ENCODE measurements around the gene C19orf33. TPM values are rescaled to one million over a fixed set of nuclear protein-coding genes. Genes with fewer than 3 reads are reported as not detected.
"Not testable (repeated sequence)": the region's sequence is repeated elsewhere in the genome, so short reads cannot be mapped to it uniquely, and the experiment has no call there.

C19orf33 gene
- 1,000 to 10,000 TPM in 1 of 4 donors, 100 to 1,000 TPM in 2, 10 to 100 TPM in 1; 76.0 to 1,160 (median 338) TPM for total RNA-seq

GRCh38 chr19:38303517-38304351 is at the start of gene C19orf33:
Gene C19orf33, plus strand, starts transcription at chr19:38304251. Its CDS starts 11 bp downstream, at chr19:38304262.
- no peaks in the 10 kb centered on the region for H3K27me3 ChIP-seq
- H3K36me3 ChIP-seq = peaks cover 0 to 3% (median 0%) of the 10 kb centered on the region in 4 donors
- H3K4me3 ChIP-seq = peak within 1 kb of the TSS; percentile 22 to 49 (median 29)
- in situ Hi-C loops (cut with MboI; ENCODE audit: low pct_ligation_motif_present in 1 of 4, low pct_unique_long_range_greater_than_20kb in 1 of 4, low sequenced_read_pairs in 3 of 4) (no loop called here), intact Hi-C loops (cut with DNase I; ENCODE audit: low total_unique reads) (no loop called here)
- H3K4me1 ChIP-seq = peaks cover 6 to 43% (median 15%) of the 10 kb centered on the region in 4 donors
- TF ChIP-seq CTCF (IDR thresholded peaks at IDR 0.05) (no peak), POLR2AphosphoS5 (IDR thresholded peaks at IDR 0.05) (peak; percentile 38 to 91 (median 89)), EP300 (IDR thresholded peaks at IDR 0.05; ENCODE audit: low read depth) (no peak), POLR2A (IDR thresholded peaks at IDR 0.05) (peak; percentile 88)
- H3K27ac ChIP-seq = peak within 1 kb of the TSS; percentile 90 to 94 (median 94)
- DNase-seq = peak; percentile 93
- no peaks in the 10 kb centered on the region for H3K9me3 ChIP-seq
- 50 to 100% methylated on average over 2 to 22 of the region's 28 CpGs for WGBS, 2 donors (ENCODE audit: low coverage in 1 of 2)

- peak overlapping the region; percentile 44 to 65 (median 52) for H3K4me3 ChIP-seq
- intact Hi-C loops (cut with DNase I; ENCODE audit: low total_unique reads) (loop anchor here (2.0 kb wide), 1 partner anchor 65 kb away; no protein-coding TSS in a partner anchor), in situ Hi-C loops (cut with MboI; ENCODE audit: low pct_ligation_motif_present in 1 of 4, low pct_unique_long_range_greater_than_20kb in 1 of 4, low sequenced_read_pairs in 3 of 4) (no loop called here)
- no peaks in the 10 kb centered on the region for H3K9me3 ChIP-seq
- TF ChIP-seq CTCF (IDR thresholded peaks at IDR 0.05) (no peak), POLR2A (IDR thresholded peaks at IDR 0.05) (no peak), EP300 (IDR thresholded peaks at IDR 0.05; ENCODE audit: low read depth) (no peak), POLR2AphosphoS5 (IDR thresholded peaks at IDR 0.05) (no peak)
- peaks cover 22 to 60% (median 27%) of the 10 kb centered on the region in 4 donors for H3K4me1 ChIP-seq
- WGBS, 2 donors (ENCODE audit: low coverage in 1 of 2) = 20 to 56% methylated on average over 2 to 17 of the region's 17 CpGs
- no peak for DNase-seq
- H3K27ac ChIP-seq = peak overlapping the region; percentile 83 to 92 (median 90)
- H3K27me3 ChIP-seq = peaks cover 24% of the 10 kb centered on the region
- H3K36me3 ChIP-seq = no peaks in the 10 kb centered on the region
Measured at GRCh38 chr19:38255383-38256014, 48.6 kb upstream of the C19orf33 start.

- WGBS, 2 donors (ENCODE audit: low coverage in 1 of 2) = 95 to 96% methylated on average over 3 to 12 of the region's 12 CpGs
- not testable (repeated sequence) for DNase-seq, H3K27ac ChIP-seq
Measured at GRCh38 chr19:38261942-38262341, 42.1 kb upstream of the C19orf33 start.

GRCh38 chr19:38262585-38263268 is 41.3 kb upstream of the C19orf33 start:
- Histone ChIP-seq H3K4me1 (peaks cover 5 to 40% (median 28%) of the 10 kb centered on the region in 4 donors), H3K27ac (peak overlapping the region in 3 of 4 donors; percentile 92 to 98 (median 94)), H3K36me3 (no peaks in the 10 kb centered on the region), H3K27me3 (no peaks in the 10 kb centered on the region), H3K9me3 (no peaks in the 10 kb centered on the region), H3K4me3 (no peak overlapping the region)
- peak in 1 of 3 donors; percentile 30 for TF ChIP-seq POLR2AphosphoS5 (IDR thresholded peaks at IDR 0.05)
- TF ChIP-seq CTCF (IDR thresholded peaks at IDR 0.05) = no peak
- no peak for TF ChIP-seq EP300 (IDR thresholded peaks at IDR 0.05; ENCODE audit: low read depth)
- no peak for TF ChIP-seq POLR2A (IDR thresholded peaks at IDR 0.05)
- no peak for DNase-seq
- WGBS, 2 donors (ENCODE audit: low coverage in 1 of 2) = 75 to 79% methylated on average over 2 to 7 of the region's 7 CpGs
- in situ Hi-C loops (cut with MboI; ENCODE audit: low pct_ligation_motif_present in 1 of 4, low pct_unique_long_range_greater_than_20kb in 1 of 4, low sequenced_read_pairs in 3 of 4) = no loop called here
- intact Hi-C loops (cut with DNase I; ENCODE audit: low total_unique reads) = no loop called here

More at GRCh38 chr19:38261942-38262341, 42.1 kb upstream of the C19orf33 start:
- intact Hi-C loops (cut with DNase I; ENCODE audit: low total_unique reads); H3K9me3 ChIP-seq; H3K27me3 ChIP-seq; H3K4me3 ChIP-seq; H3K36me3 ChIP-seq; in situ Hi-C loops (cut with MboI; ENCODE audit: low pct_ligation_motif_present in 1 of 4, low pct_unique_long_range_greater_than_20kb in 1 of 4, low sequenced_read_pairs in 3 of 4): not testable (repeated sequence)
- H3K4me1 ChIP-seq = peaks cover 5 to 32% (median 23%) of the 10 kb centered on the region in 4 donors
